ENCODE data around the gene C2CD4C. TPM values are rescaled to one million over a fixed set of nuclear protein-coding genes. Genes with fewer than 3 reads are reported as not detected.

The C2CD4C gene
- total and polyA plus RNA-seq, 2 experiments from 2014 or later = 2.1 to 12.5 TPM

- no peaks in the 10 kb centered on the region for H3K4me1 ChIP-seq (ENCODE audit: insufficient read depth)
These were observed 44.3 kb downstream of the C2CD4C start for GRCh38 chr19:364496-365287.

More at GRCh38 chr19:364496-365287, 44.3 kb downstream of the C2CD4C start:
- ATAC-seq (no peak), DNase-seq (ENCODE audit: low spot score) (no peak)
- Histone ChIP-seq H2AFZ (no peak overlapping the region), H3K27ac (ENCODE audit: low read depth) (no peak overlapping the region), H4K20me1 (replicated peaks; ENCODE audit: insufficient read depth) (no peaks in the 10 kb centered on the region), H3K36me3 (ENCODE audit: insufficient read depth) (no peaks in the 10 kb centered on the region), H3K4me2 (no peak overlapping the region), H3K79me2 (replicated peaks; ENCODE audit: insufficient read depth) (no peaks in the 10 kb centered on the region), H3F3A (replicated peaks; ENCODE audit: low read depth) (no peaks in the 10 kb centered on the region), H3K4me3 (no peak overlapping the region), H3K27me3 (ENCODE audit: insufficient read depth) (no peaks in the 10 kb centered on the region), H3K9me2 (ENCODE audit: insufficient read depth) (no peaks in the 10 kb centered on the region)
- H3K27me3 Mint-ChIP-seq (ENCODE audit: insufficient read depth, low read depth, poor library complexity) = peaks cover 7% of the 10 kb centered on the region
- peaks cover 18% of the 10 kb centered on the region for H3K9me3 Mint-ChIP-seq
- H3K4me3 Mint-ChIP-seq = no peak overlapping the region
- H3K27ac Mint-ChIP-seq = no peak overlapping the region
- H3K36me3 Mint-ChIP-seq (ENCODE audit: low read depth) = peaks cover 3% of the 10 kb centered on the region; the same call in 1 of the 3 replicates
- no peak for TF ChIP-seq ZNF462 (CRISPR knock-in tag; IDR thresholded peaks at IDR 0.05)
- no peak for TF ChIP-seq POLR2AphosphoS5 (IDR thresholded peaks at IDR 0.05; ENCODE audit: low read depth)
- TF ChIP-seq ZNF114 (CRISPR knock-in tag; IDR thresholded peaks at IDR 0.05) = no peak
- TF ChIP-seq EZH2 (IDR thresholded peaks at IDR 0.05; ENCODE audit: low read depth, unreplicated experiment) = no peak
- TF ChIP-seq JUNB (IDR thresholded peaks at IDR 0.05; ENCODE audit: unreplicated experiment) = no peak
- TF ChIP-seq ETS1 (IDR thresholded peaks at IDR 0.05) = no peak
- TF ChIP-seq STAT1 (IDR thresholded peaks at IDR 0.05; ENCODE audit: unreplicated experiment) = no peak
- TF ChIP-seq REST (IDR thresholded peaks at IDR 0.05; ENCODE audit: unreplicated experiment) = no peak
- TF ChIP-seq ZNF331 (CRISPR knock-in tag; IDR thresholded peaks at IDR 0.05; ENCODE audit: low read depth) = no peak
- TF ChIP-seq NANOG (IDR thresholded peaks at IDR 0.05; ENCODE audit: borderline replicate concordance) = no peak
- no peak for TF ChIP-seq EZH2phosphoT487 (IDR thresholded peaks at IDR 0.05; ENCODE audit: unreplicated experiment)
- no peak for TF ChIP-seq CREB1 (CRISPR knock-in tag; IDR thresholded peaks at IDR 0.05; ENCODE audit: low read depth)
- TF ChIP-seq CTCF (conservative IDR thresholded peaks at IDR 0.05; ENCODE audit: low read depth in 2 of 2) = no peak
- H3K4me1 Mint-ChIP-seq = no peaks in the 10 kb centered on the region; the same call in 2 of the 3 replicates
